Glomerular endothelial cell (primary cell): Measurements from ENCODE around the gene UPK1B. TPM values are rescaled to one million over a fixed set of nuclear protein-coding genes. Genes with fewer than 3 reads are reported as not detected.
"Not testable (repeated sequence)": the region's sequence is repeated elsewhere in the genome, so short reads cannot be mapped to it uniquely, and the experiment has no call there.

ENCODE experiments used
- DNase-seq: peaks from one replicate; pipeline ENCODE4 v3.0.0-alpha.2; 2011; ENCODE audit warnings: low read depth, low spot score; ENCODE audit errors: extremely low read depth
- total RNA-seq: library from RNA; depleted of rRNA; stranded (reverse); fragments of >200 nt; gene quantifications from 2 replicates; pipeline ENCODE4 v1.2.3, GENCODE V29; 2015

UPK1B gene
- total RNA-seq, 1 donor from 2014 or later, result 1.5 TPM

DNA sequence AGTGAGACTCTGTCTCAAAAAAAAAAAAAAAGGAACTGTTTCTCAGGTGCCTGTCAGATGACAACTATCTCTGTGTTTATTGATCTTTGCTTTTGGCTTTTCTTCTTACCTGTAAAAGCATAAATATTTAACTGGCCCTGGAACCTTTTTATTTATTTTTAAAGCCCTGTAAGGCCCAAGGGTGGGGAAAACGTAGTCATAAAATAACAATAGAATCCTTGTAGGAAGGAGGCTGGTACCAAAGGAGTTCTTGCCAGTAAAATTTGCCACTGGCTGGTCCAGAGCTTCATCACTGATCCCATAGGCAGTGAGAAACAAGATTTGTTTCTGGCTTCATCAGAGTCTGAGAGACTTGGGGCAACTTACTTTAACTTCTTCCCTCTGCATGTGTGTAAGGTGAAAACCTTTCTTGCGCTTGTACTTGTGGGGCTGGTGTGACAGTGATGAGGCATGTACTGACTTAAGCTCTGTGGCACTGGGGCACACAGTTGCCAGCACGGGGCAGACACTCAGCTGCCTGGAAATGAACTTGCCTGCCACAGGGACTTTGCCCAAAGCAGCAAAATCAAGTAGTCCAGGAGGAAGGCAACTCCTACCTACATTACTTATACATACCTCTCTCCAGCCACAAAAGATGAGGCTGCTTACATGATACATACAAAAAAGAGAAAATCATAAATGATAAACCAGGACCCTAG lies 47.7 kb downstream of the UPK1B start:
- no peak for DNase-seq

GRCh38 chr3:119221779-119222320 lies 48.5 kb downstream of the UPK1B start:
- no peak for DNase-seq

DNA sequence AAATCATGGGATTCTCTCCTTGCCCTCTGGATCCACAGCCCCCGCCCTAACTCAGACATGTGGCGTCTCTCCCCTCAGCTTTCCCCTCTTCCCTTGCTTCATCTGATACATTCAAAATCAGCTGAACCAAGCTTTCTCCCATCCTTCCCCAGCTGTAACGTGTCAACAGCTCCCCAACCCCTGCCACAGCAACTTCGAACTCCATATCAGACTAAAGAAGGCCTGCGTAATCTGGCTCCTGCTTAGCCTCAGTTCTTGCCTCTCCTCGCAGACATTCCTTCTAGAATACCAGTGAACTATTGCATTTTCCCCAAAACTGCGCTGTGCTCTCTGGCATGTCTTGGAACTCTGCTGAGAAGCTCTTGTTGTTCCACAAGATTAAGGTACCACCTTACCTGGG lies 49.0 kb downstream of the UPK1B start:
- no peak for DNase-seq

DNA sequence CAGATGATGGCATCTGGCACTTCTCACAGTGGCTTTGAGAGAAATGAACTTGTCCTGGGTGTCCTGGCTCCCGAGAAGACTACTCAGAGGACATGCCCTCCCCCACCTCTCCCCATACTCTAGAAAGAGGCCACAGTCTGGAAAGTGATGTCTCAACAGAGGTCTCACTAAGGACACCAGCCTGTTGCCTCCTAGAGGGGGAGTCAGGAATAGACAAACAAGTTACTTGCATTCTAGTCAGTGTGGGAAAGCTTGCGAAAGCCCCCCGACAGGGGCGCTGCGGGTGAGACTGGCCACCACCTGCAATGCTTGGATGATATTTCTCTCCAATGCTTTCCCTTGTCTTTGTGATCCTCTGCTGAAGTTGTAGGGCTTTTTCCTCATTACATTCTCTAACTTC lies 50.1 kb downstream of the UPK1B start:
- no peak for DNase-seq

GRCh38 chr3:119225121-119225520 lies 51.7 kb downstream of the UPK1B start:
- DNase-seq, result no peak

DNA sequence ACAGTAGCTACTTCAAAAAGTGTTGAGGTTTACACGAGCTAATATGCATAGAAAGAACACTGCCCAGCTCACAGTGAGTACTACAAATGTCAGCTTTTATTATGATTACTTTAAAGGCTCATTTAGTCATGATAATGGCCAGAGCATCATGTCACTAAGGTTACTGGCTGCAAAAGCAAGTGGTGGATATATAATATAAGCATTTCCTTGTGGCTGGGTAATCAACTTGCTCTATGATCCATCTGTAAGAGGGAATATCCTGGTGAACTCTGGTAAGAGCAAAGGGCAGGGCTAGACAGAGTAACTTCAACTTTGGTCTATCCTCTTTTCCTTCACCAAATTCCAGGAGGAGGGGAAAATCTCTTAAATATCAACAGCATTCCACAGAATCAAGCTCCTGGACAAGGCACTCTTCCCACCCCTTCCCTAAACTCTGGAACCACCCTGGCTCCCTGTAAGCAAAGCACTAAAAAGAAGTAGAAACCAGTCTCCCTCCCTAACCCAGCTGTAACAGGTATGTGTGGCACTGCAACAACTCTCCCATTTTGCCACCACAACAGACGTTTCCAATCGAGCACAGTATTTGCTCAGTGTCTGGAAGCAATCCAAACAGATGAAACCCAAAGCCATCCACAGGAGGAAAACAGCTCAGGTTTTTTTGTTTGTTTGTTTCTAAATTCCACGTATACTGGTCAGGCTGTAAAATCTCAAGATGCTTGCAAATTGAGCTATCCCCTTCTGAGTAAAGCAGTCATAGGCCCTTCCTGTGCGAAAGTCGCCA lies 53.9 kb downstream of the UPK1B start:
- no peak for DNase-seq

- DNase-seq, result no peak
These were observed 55.2 kb downstream of the UPK1B start for GRCh38 chr3:119228373-119229145.

GRCh38 chr3:119229190-119229589 lies 55.8 kb downstream of the UPK1B start:
- no peak for DNase-seq

DNA sequence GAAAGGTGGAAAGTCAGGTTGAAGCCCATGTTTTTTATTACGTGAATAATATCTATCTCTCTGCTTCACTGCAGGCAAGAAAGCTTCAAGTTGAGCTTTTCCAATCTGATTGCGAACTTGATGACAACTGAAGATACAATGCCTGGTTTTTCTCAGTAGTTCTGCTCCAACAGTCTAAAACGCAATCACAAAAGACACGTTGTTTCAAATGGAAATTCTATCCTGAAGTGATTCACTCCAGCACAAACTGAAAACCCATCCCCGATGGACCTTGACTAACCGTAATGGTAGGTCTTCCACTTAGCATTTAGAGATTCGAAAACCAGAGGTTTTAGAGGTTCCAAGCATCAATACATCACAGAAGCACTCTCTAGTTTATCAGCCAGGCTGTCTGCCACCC lies 56.7 kb downstream of the UPK1B start:
- DNase-seq, result no peak

GRCh38 chr3:119230745-119231144 lies 57.3 kb downstream of the UPK1B start:
- DNase-seq, result no peak

DNA sequence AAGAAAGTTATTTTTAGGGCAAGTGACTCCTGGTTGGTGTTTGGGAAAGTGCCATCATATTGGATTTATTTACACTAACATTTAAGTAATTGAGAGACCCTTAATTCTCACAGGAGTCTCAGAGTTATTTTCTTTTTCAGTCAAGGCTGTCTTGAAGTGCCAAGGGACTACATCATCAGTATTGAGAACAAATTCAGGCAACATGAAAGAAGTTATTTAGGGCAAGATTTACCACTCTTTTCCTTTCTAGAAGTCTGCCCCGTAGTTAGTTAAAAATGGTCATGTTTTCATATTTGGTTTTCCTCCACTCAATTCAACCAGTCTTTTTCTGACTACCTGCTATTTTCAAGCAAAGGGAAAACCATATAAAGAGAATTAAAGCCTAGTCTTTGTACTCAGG lies 61.2 kb downstream of the UPK1B start:
- no peak for DNase-seq

GRCh38 chr3:119235151-119235550 lies 61.8 kb downstream of the UPK1B start:
- DNase-seq, result no peak

DNA sequence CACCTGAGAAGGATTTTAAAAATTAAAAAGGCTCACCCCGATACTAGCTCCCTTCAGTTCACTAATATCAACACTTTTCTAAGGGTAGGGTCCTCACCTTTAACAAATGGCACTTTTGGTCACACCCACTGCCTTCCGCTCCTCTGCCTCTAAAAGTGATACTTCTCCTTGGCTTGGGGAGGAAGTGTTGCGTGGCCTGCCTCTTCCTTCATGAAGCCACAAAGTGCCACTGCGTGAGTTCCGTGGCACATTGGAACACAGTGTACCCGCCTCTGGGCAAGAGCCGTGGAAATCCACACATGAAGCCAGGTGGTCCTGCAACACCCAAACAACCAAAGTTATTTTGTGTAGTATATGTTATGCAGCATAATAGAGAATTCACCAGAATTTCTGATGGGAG lies 63.4 kb downstream of the UPK1B start:
- no peak for DNase-seq

- no peak for DNase-seq
These were observed 63.9 kb downstream of the UPK1B start for GRCh38 chr3:119237299-119237698.

DNA sequence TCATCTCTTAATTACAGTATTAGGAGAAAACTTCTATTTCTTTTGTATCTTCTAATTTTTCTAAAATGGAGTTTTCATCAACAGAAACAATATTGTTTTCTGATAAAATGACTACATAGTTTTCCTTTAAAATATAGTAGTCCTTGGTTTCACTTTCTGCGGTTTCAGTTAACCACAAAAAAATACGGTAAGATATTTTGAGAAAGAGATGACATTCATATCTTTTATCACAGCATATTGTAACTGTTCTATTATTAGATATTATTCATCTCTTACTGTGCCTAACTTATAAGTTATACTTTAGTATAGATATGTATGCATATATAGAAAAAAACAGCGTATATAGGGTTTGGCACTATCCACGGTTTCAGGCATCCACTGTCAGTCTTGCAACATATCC lies 65.0 kb downstream of the UPK1B start:
- DNase-seq, result no peak

GRCh38 chr3:119239206-119239820 lies 65.9 kb downstream of the UPK1B start:
- DNase-seq, result no peak

DNA sequence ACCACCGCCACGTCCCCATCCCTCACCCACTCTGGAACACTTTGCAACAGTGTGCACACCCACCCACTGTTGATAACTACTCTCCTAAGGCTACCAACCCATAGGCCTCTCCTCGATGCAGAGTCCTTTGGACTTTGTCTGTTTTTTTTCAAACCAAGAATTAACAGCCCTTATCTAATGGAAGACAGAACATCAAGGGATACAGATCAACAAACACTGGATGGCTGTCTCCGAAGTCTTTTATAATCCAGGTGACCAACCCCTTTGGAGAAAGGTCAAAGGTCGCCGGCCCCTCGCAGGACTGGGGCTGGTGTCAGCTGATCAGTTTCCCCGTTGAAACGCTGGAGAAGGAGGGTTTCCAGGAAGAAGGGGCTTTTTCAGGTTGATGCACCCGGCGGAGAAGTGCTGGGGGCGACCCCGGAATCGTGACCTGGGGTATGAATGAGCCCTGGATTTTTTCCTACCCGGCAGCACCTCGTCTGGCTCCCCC lies 66.7 kb downstream of the UPK1B start:
- DNase-seq, result no peak

GRCh38 chr3:119240591-119241434 lies 67.4 kb downstream of the UPK1B start, which contains the start of gene B4GALT4:
TSS of gene B4GALT4 (minus strand) at chr3:119240878. CDS start at chr3:119230099, 10,779 bp downstream.
- peak; percentile 31 for DNase-seq

GRCh38 chr3:119242387-119243057 lies 69.1 kb downstream of the UPK1B start:
- not testable (repeated sequence) for DNase-seq
